Smooth muscle cell (in vitro differentiated cells): ENCODE data around the gene FRMD4B. TPM values are rescaled to one million over a fixed set of nuclear protein-coding genes. Genes with fewer than 3 reads are reported as not detected.

Experiments
- DNase-seq: peaks from one replicate; lab custom pipeline; 2025; ENCODE audit not compliant: unreplicated experiment; lab: John Stamatoyannopoulos, UW
- H2AFZ ChIP-seq: fragments of 200-600 bp; sonication (generic); 2 replicates; pipeline ENCODE4 v1.6.0; 2016; ENCODE audit warnings: antibody characterized with exemption, low read depth, mild to moderate bottlenecking
- H3F3A ChIP-seq: fragments of 200-600 bp; sonication (generic); 2 replicates; pipeline ENCODE4 v1.6.0; 2017; ENCODE audit warnings: antibody characterized with exemption, low read depth
- H3K27ac ChIP-seq: fragments of 200-600 bp; sonication (generic); 2 replicates; pipeline ENCODE4 v1.5.1; 2016; ENCODE audit warnings: low read depth, mild to moderate bottlenecking
- H3K27me3 ChIP-seq: fragments of 200-600 bp; sonication (generic); 2 replicates; pipeline ENCODE4 v1.6.1; 2016; ENCODE audit warnings: low read depth, mild to moderate bottlenecking
- H3K36me3 ChIP-seq: fragments of 200-600 bp; sonication (generic); 2 replicates; pipeline ENCODE4 v1.5.1; 2016; ENCODE audit warnings: low read depth
- H3K4me1 ChIP-seq: fragments of 200-600 bp; sonication (generic); 2 replicates; pipeline ENCODE4 v1.5.1; 2016; ENCODE audit warnings: low read depth
- H3K4me2 ChIP-seq: fragments of 200-600 bp; sonication (generic); 2 replicates; pipeline ENCODE4 v1.6.0; 2016; ENCODE audit warnings: mild to moderate bottlenecking
- H3K4me3 ChIP-seq: fragments of 200-600 bp; sonication (generic); 2 replicates; pipeline ENCODE4 v1.5.1; 2016; ENCODE audit warnings: mild to moderate bottlenecking
- H3K79me2 ChIP-seq: fragments of 200-600 bp; sonication (generic); 2 replicates; pipeline ENCODE4 v1.6.0; 2016; ENCODE audit warnings: low read depth, mild to moderate bottlenecking
- H3K9ac ChIP-seq: fragments of 200-600 bp; sonication (generic); 2 replicates; pipeline ENCODE4 v1.6.0; 2016; ENCODE audit warnings: low read depth
- H3K9me3 ChIP-seq: fragments of 200-600 bp; sonication (generic); replicated peaks from 2 replicates; pipeline ENCODE4 v1.5.1; 2016; ENCODE audit warnings: low read depth
- H4K20me1 ChIP-seq: fragments of 200-600 bp; sonication (generic); 2 replicates; pipeline ENCODE4 v1.6.0; 2016; ENCODE audit warnings: low read depth
- CTCF ChIP-seq: fragments of 200-600 bp; sonication (generic); IDR thresholded peaks from 2 replicates; pipeline ENCODE4 v1.5.1; 2017; ENCODE audit warnings: borderline replicate concordance, mild to moderate bottlenecking, antibody characterized with exemption; ENCODE audit not compliant: insufficient read depth, poor library complexity, severe bottlenecking
- WGBS: methylation state at CpG from one replicate; pipeline ENCODE4 v1.1.7; 2016; ENCODE audit warnings: low lambda C conversion rate; 5-methylcytosine and 5-hydroxymethylcytosine counted together
- polyA plus RNA-seq: library from polyadenylated mRNA; unstranded; fragments of >200 nt; fragmentation: Nextera tagmentation; extraction: Ambion mirVana; gene quantifications from 2 replicates; pipeline ENCODE4 v1.2.1, GENCODE V29; 2016
- total RNA-seq: library from RNA; depleted of rRNA; stranded (reverse); fragments of >200 nt; gene quantifications from 2 replicates; pipeline ENCODE4 v1.2.3, GENCODE V29; 2014

Gene FRMD4B
- total and polyA plus RNA-seq, 2 experiments from 2014 or later = 3.7 to 24.3 TPM

- Histone ChIP-seq H3K79me2 (no peaks in the 10 kb centered on the region), H2AFZ (no peak overlapping the region), H3K9me3 (no peaks in the 10 kb centered on the region), H3K4me1 (peaks cover 12% of the 10 kb centered on the region), H3K36me3 (no peaks in the 10 kb centered on the region), H3F3A (no peaks in the 10 kb centered on the region), H4K20me1 (no peaks in the 10 kb centered on the region), H3K4me3 (peak overlapping the region; percentile 54), H3K9ac (no peak overlapping the region), H3K4me2 (peak overlapping the region; percentile 95), H3K27me3 (peaks cover 53% of the 10 kb centered on the region), H3K27ac (no peak overlapping the region)
- TF ChIP-seq CTCF = no peak
- 54% methylated on average over 8 of the region's 8 CpGs for WGBS
- no peak for DNase-seq
Measured at GRCh38 chr3:69386556-69387385, 883 bp upstream of the FRMD4B start.

- Histone ChIP-seq H3F3A (no peaks in the 10 kb centered on the region), H4K20me1 (no peaks in the 10 kb centered on the region), H3K27me3 (peaks cover 53% of the 10 kb centered on the region), H3K9me3 (no peaks in the 10 kb centered on the region), H2AFZ (no peak overlapping the region), H3K79me2 (no peaks in the 10 kb centered on the region), H3K27ac (no peak overlapping the region), H3K4me1 (peaks cover 12% of the 10 kb centered on the region), H3K36me3 (no peaks in the 10 kb centered on the region), H3K4me2 (peak overlapping the region; percentile 95), H3K9ac (no peak overlapping the region), H3K4me3 (peak overlapping the region; percentile 54)
- DNase-seq = no peak
- TF ChIP-seq CTCF = no peak
- WGBS = 23% methylated on average over 11 of the region's 11 CpGs
Measured at GRCh38 chr3:69385123-69385722, 665 bp downstream of the FRMD4B start.

- Histone ChIP-seq H3K27ac (no peak overlapping the region), H3K4me1 (peaks cover 12% of the 10 kb centered on the region), H3K4me2 (no peak overlapping the region), H3K27me3 (peaks cover 53% of the 10 kb centered on the region), H3K79me2 (no peaks in the 10 kb centered on the region), H3K9ac (no peak overlapping the region), H4K20me1 (no peaks in the 10 kb centered on the region), H2AFZ (no peak overlapping the region), H3K9me3 (no peaks in the 10 kb centered on the region), H3F3A (no peaks in the 10 kb centered on the region), H3K36me3 (no peaks in the 10 kb centered on the region), H3K4me3 (no peak overlapping the region)
- no peak for TF ChIP-seq CTCF
- no peak for DNase-seq
- WGBS = 74% methylated on average over 1 of the region's 1 CpG
Measured at GRCh38 chr3:69384326-69384725, 1.6 kb downstream of the FRMD4B start.

GRCh38 chr3:69379661-69380060 lies 6.2 kb downstream of the FRMD4B start:
- no peak overlapping the region for H3K4me3 ChIP-seq
- DNase-seq = no peak
- no peaks in the 10 kb centered on the region for H4K20me1 ChIP-seq
- H3K27me3 ChIP-seq = peaks cover 13% of the 10 kb centered on the region
- H3K36me3 ChIP-seq = no peaks in the 10 kb centered on the region
- 81% methylated on average over 3 of the region's 3 CpGs for WGBS
- no peaks in the 10 kb centered on the region for H3F3A ChIP-seq
- no peak overlapping the region for H3K4me2 ChIP-seq
- no peaks in the 10 kb centered on the region for H3K9me3 ChIP-seq
- no peaks in the 10 kb centered on the region for H3K79me2 ChIP-seq
- no peak overlapping the region for H3K9ac ChIP-seq
- no peaks in the 10 kb centered on the region for H3K4me1 ChIP-seq
- H2AFZ ChIP-seq = no peak overlapping the region
- TF ChIP-seq CTCF = no peak
- H3K27ac ChIP-seq = no peak overlapping the region
